Tibial nerve (tissue), 4 donors: ENCODE measurements around the gene EGFLAM. TPM values are rescaled to one million over a fixed set of nuclear protein-coding genes. Genes with fewer than 3 reads are reported as not detected.

Experiments
- DNase-seq, 2 donors: peaks; one replicate each; pipeline ENCODE4 v3.0.0-alpha.2; 2019; ENCODE audit warnings: low spot score in 2 of 2
- H3K27ac ChIP-seq, 4 donors: fragments of 200-600 bp; sonication (generic) in 3 of 4; one replicate each; pipeline ENCODE4 v1.5.1; 2017 to 2019; ENCODE audit warnings: mild to moderate bottlenecking in 1 of 4
- H3K27me3 ChIP-seq, 2 donors: fragments of 200-600 bp; sonication (generic) in 1 of 2; one replicate each; pipeline versions ENCODE4 v1.5.1 to v1.6.0; 2017 to 2019
- H3K36me3 ChIP-seq, 3 donors: fragments of 200-600 bp; sonication (generic); one replicate each; pipeline ENCODE4 v1.5.1; 2018 to 2019
- H3K4me1 ChIP-seq, 4 donors: fragments of 200-600 bp; sonication (generic) in 3 of 4; one replicate each; pipeline ENCODE4 v1.5.1; 2017 to 2019
- H3K4me3 ChIP-seq, 4 donors: fragments of 200-600 bp; sonication (generic) in 3 of 4; one replicate each; pipeline ENCODE4 v1.5.1; 2017 to 2019; ENCODE audit warnings: mild to moderate bottlenecking in 1 of 4, moderate library complexity in 1 of 4
- H3K9me3 ChIP-seq, 4 donors: fragments of 200-600 bp; sonication (generic) in 3 of 4; one replicate each; pipeline ENCODE4 v1.5.1; 2017 to 2019
- EP300 ChIP-seq, 2 donors: sonication (generic); formaldehyde crosslinking; IDR thresholded peaks; one replicate each; pipeline ENCODE4 v1.6.1; 2017; ENCODE audit warnings: antibody characterized with exemption in 2 of 2, mild to moderate bottlenecking in 1 of 2
- POLR2A ChIP-seq, 2 donors: fragments of 450-650 bp; IDR thresholded peaks; one replicate each; pipeline ENCODE4 v1.6.1; 2017; ENCODE audit warnings: antibody characterized with exemption in 2 of 2, mild to moderate bottlenecking in 2 of 2, moderate library complexity in 2 of 2
- WGBS, 2 donors: methylation state at CpG; one replicate each; pipeline ENCODE4 v1.1.5; 2018; 5-methylcytosine and 5-hydroxymethylcytosine counted together
- total RNA-seq, 4 donors: library from RNA; depleted of rRNA; stranded (reverse); fragments of >200 nt; gene quantifications; one replicate each; pipeline ENCODE4 v1.1.0, GENCODE V29; 2016
- TF ChIP-seq, protein P1 (sequence below), 5 experiments: fragments of 200-600 bp in 3 of 5; fragments of 450-650 bp in 2 of 5; sonication (generic) in 3 of 5; IDR thresholded peaks; one replicate each; pipeline ENCODE4 v1.5.1; 2016 to 2019; ENCODE audit warnings: antibody characterized with exemption in 5 of 5, mild to moderate bottlenecking in 3 of 5, moderate library complexity in 2 of 5

Gene EGFLAM
- total RNA-seq, 4 donors from 2014 or later: 18.4 to 64.5 (median 51.1) TPM

DNA sequence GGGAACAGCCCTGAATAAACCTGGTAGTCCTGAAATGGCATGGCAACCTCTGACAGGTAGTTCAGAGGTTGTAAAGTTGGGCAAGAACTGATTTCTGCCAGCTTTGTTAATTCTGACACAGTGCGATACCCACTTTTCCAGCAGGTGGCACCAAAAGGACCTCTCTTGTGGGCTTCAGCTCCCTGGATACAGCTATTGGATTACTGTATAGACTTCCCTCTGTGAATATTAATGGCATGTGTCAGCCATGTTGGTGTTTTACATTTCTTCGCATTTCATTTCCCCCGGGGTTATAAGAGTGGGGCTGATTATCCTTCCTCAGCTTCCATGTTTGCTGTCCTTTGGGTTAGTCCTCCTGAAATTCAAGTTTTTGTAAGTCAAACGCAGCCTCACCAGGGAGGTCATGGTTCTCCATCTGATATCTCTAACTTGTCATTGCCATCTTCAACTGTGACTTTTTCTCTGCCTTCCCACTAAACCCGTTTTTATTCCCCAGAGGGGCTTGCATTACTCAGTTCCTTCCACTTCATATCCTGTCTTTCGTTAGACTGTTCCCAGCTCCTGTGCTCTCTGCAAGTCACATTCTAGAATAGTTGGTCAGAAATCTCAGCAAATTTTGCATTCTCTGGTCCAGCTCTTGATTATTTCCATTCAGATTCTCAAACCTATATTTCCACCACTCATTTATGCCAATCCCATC is 162.5 kb downstream of the EGFLAM start:
- Histone ChIP-seq H3K27ac (no peak overlapping the region), H3K9me3 (no peaks in the 10 kb centered on the region), H3K27me3 (no peaks in the 10 kb centered on the region), H3K36me3 (no peaks in the 10 kb centered on the region), H3K4me1 (peaks cover 0 to 23% (median 4%) of the 10 kb centered on the region in 4 donors), H3K4me3 (no peak overlapping the region)
- peak; percentile 61 to 81 for DNase-seq
- no peak for TF ChIP-seq POLR2A (IDR thresholded peaks at IDR 0.05)
- TF ChIP-seq EP300 (IDR thresholded peaks at IDR 0.05): no peak
- TF ChIP-seq, protein P1, sequence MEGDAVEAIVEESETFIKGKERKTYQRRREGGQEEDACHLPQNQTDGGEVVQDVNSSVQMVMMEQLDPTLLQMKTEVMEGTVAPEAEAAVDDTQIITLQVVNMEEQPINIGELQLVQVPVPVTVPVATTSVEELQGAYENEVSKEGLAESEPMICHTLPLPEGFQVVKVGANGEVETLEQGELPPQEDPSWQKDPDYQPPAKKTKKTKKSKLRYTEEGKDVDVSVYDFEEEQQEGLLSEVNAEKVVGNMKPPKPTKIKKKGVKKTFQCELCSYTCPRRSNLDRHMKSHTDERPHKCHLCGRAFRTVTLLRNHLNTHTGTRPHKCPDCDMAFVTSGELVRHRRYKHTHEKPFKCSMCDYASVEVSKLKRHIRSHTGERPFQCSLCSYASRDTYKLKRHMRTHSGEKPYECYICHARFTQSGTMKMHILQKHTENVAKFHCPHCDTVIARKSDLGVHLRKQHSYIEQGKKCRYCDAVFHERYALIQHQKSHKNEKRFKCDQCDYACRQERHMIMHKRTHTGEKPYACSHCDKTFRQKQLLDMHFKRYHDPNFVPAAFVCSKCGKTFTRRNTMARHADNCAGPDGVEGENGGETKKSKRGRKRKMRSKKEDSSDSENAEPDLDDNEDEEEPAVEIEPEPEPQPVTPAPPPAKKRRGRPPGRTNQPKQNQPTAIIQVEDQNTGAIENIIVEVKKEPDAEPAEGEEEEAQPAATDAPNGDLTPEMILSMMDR (IDR thresholded peaks at IDR 0.05): peak; percentile 57 to 69 (median 58)
- 65 to 67% methylated on average over 6 of the region's 6 CpGs for WGBS, 2 donors

DNA sequence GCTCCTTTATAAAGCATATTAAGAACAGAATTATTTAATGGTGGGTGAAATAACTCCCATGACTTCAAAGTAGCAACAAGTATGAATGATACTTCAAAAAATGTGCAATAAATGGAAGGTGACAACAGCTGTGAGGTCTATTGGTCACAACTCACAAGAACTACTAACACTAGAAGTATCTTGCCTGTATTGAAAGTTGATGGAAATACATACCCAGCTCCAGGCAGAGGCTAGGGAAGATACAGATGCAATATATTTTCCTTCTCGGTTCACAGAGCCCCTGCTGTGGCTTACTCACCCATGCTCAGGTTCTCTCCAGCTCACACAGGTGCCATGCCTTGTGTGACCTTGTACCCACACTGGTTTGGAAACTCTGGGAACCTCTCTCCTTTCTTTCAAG is 164.3 kb downstream of the EGFLAM start:
- 81 to 82% methylated on average over 1 of the region's 1 CpG for WGBS, 2 donors
- H3K27ac ChIP-seq: no peak overlapping the region
- peaks cover 0 to 11% (median 0%) of the 10 kb centered on the region in 4 donors for H3K4me1 ChIP-seq
- H3K27me3 ChIP-seq: no peaks in the 10 kb centered on the region
- DNase-seq: no peak
- H3K9me3 ChIP-seq: no peaks in the 10 kb centered on the region
- H3K36me3 ChIP-seq: no peaks in the 10 kb centered on the region
- no peak overlapping the region for H3K4me3 ChIP-seq
- TF ChIP-seq POLR2A (IDR thresholded peaks at IDR 0.05) (no peak), EP300 (IDR thresholded peaks at IDR 0.05) (no peak)
- TF ChIP-seq, protein P1 (IDR thresholded peaks at IDR 0.05): no peak

DNA sequence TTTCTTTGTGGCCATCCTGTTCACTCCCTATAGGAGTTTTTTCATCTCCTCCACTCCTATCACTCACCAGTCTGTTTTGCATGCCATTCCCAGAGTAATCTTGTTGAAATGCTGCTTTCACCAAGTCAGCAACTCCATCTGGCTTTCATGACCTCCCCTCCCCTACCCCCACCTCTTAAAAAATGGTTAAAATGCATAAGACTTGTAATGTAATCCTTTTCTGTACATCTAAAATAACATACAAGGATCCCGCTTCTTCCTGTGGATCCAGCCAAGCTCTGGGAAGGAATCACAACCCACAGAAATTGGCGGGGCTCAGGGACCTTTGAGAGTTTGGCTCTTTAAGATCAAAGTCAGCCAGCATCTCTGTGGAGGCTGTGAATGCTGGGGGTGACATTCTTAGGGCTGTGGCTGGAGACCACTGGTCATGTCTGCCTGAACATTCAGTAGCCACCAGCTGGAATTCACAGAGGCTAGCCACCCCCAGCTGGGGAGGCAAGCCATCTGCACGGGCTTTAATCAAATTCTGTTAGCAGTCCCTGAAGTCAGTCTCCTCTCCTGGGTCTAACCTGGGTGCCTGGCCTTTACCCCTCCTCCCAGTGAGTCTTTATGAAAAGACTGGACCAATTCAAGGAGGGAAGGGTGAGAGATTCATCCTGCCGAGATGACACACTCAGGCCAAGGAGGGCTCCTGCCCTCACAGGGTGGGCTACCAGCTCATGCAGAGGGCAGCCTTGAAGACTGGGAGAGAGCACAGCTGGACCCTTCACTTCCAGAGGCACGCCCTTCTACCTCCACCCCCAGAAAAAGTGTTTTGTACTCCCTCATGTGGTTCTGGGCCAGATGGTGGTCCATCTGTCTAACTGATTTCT is 165.2 kb downstream of the EGFLAM start:
- 76 to 80% methylated on average over 5 of the region's 5 CpGs for WGBS, 2 donors
- no peak for DNase-seq
- Histone ChIP-seq H3K4me3 (no peak overlapping the region), H3K9me3 (no peaks in the 10 kb centered on the region), H3K27ac (no peak overlapping the region), H3K27me3 (no peaks in the 10 kb centered on the region), H3K36me3 (no peaks in the 10 kb centered on the region), H3K4me1 (peaks cover 0 to 5% (median 0%) of the 10 kb centered on the region in 4 donors)
- TF ChIP-seq, protein P1 (IDR thresholded peaks at IDR 0.05): no peak
- no peak for TF ChIP-seq EP300 (IDR thresholded peaks at IDR 0.05)
- TF ChIP-seq POLR2A (IDR thresholded peaks at IDR 0.05): no peak

DNA sequence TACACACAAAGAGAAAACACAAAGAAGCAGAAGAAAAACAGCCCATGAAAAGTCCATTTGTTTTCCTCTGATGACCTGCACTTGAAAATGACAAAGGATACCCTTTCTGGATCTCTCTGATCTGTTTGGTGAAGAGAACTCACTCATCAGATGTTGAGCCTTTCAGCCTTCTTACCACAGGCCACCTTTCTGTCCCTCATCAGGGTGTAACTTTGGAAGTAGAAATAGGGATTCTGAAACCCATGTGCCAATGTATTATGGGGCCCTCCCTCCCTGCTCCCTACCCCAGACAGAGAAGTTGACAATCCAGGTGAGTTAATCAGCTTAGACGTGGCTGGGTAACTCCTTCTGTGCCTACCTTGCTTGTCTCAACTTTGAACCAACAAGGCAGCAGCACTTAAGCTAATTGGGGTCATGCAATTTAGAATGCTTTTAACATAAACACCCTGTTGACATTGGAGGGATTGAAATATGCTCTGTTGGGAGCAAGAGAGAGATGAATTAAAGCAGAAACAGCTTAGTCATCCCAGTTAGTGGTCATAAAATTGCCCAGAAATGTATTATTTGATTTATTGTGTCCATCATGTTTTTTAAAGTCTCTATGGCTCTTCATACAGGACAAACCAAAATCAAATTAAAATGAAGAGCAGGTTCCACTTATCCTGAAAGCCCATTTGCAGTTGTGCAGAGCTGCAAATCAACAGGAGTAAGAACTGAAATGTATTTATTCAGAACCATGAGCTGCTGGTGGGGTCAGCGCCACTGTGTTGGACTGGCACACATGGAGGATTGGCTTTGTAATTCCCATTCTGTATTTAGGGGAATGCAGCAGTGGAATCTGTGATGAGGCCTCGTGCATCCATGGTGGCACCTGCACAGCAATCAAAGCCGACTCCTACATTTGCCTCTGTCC is 166.0 kb downstream of the EGFLAM start:
- H3K4me3 ChIP-seq: no peak overlapping the region
- no peaks in the 10 kb centered on the region for H3K36me3 ChIP-seq
- no peak overlapping the region for H3K27ac ChIP-seq
- 78 to 94% methylated on average over 4 of the region's 4 CpGs for WGBS, 2 donors
- H3K27me3 ChIP-seq: no peaks in the 10 kb centered on the region
- H3K9me3 ChIP-seq: no peaks in the 10 kb centered on the region
- peaks cover 0 to 5% (median 0%) of the 10 kb centered on the region in 4 donors for H3K4me1 ChIP-seq
- no peak for DNase-seq
- no peak for TF ChIP-seq POLR2A (IDR thresholded peaks at IDR 0.05)
- TF ChIP-seq, protein P1 (IDR thresholded peaks at IDR 0.05): no peak
